ENCODE results near the gene CD247. TPM values are rescaled to one million over a fixed set of nuclear protein-coding genes. Genes with fewer than 3 reads are reported as not detected.

Gene CD247
- total and polyA plus RNA-seq, 9 of the 15 experiments (the other 6 are each of a cell fraction or from before 2014, with no cell fraction given), result 0.08 to 0.42 (median 0.28) TPM; not detected in 5

DNA sequence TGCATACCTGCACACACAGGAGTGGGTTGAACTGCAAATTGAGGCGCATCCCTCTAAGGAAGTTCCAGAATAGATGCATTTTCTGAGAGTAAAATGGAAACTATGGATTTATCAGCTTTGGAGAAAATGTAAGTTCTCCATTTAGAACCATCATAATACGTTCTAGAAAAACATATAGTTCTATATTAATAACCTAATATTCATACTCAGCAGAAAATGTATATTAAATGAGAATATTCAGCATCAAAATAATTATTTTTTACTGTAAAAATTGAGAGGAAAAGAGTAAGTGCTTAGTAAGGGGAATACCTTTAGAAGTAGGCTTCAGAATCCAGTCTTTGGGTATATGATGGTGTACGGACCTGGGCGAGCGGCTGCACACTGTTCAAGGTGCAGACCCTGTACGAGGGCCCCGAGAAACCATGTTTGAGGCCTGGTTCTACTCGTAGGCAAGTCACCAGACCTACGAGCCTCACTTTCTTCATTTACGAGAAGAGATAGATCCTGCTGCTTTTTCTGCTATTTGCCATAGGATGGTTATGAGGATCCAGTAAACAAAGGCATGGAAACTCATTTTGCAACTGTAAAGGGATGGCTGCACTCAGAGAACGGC lies 6.8 kb downstream of the CD247 start:
- no peaks in the 10 kb centered on the region for H3K36me3 ChIP-seq (ENCODE audit: control insufficient read depth, insufficient read depth, low read length)
- H3K9me1 ChIP-seq (ENCODE audit: control insufficient read depth, insufficient read depth, low read length), result no peaks in the 10 kb centered on the region
- H3K79me2 ChIP-seq (ENCODE audit: control insufficient read depth, insufficient read depth, low read length), result no peaks in the 10 kb centered on the region
- ChIA-PET POLR2A (interaction anchor here (0.5 kb wide), 1 partner anchor 150 kb away, joined by 3 read pairs; no protein-coding TSS in a partner anchor), CTCF (ENCODE audit: low intra/inter-chr PET ratio) (no interaction called here)
- H3K4me1 ChIP-seq (replicated peaks in 1 of 2; ENCODE audit: control insufficient read depth in 2 of 2, insufficient read depth in 2 of 2, low read length in 2 of 2), result no peaks in the 10 kb centered on the region
- no peak overlapping the region; the same call in 1 of the 2 replicates for H3K4me2 ChIP-seq (ENCODE audit: insufficient read depth, low read length)
- no peak overlapping the region for H3K4me3 ChIP-seq
- in situ Hi-C loops (cut with MboI), result no loop called here
- no peak for TF ChIP-seq BHLHE40 (IDR thresholded peaks at IDR 0.05; ENCODE audit: low read length)
- TF ChIP-seq MAFG (tag; conservative IDR thresholded peaks at IDR 0.05), result peak; percentile 51
- TF ChIP-seq CBX8 (IDR thresholded peaks at IDR 0.05; ENCODE audit: borderline replicate concordance, extremely low read depth, low read depth, low read length, poor library complexity, severe bottlenecking), result peak; percentile 30
- no peak for TF ChIP-seq HMGN3 (IDR thresholded peaks at IDR 0.05; ENCODE audit: borderline replicate concordance, extremely low read depth, insufficient read length, low read depth, low read length)
- TF ChIP-seq C11orf30 (IDR thresholded peaks at IDR 0.05; ENCODE audit: low read depth), result peak; percentile 62
- no peak for TF ChIP-seq NFIC (IDR thresholded peaks at IDR 0.05)
- peak; percentile 56 for TF ChIP-seq CBX2 (IDR thresholded peaks at IDR 0.05; ENCODE audit: insufficient read depth, low read length, poor library complexity, severe bottlenecking)
- no peak for TF ChIP-seq ARHGAP35 (IDR thresholded peaks at IDR 0.05; ENCODE audit: partially characterized antibody)
- TF ChIP-seq ZNF316 (IDR thresholded peaks at IDR 0.05), result peak; percentile 84
- no peak for TF ChIP-seq ZNF561 (CRISPR knock-in tag; conservative IDR thresholded peaks at IDR 0.05)
- peak; percentile 26; the same call in 1 of the 3 replicates for ATAC-seq
- peaks cover 29% of the 10 kb centered on the region in 2 experiments for H3K27me3 ChIP-seq (ENCODE audit: control insufficient read depth in 2 of 2, insufficient read depth in 2 of 2, low read length in 2 of 2)
- no TSS peak for BruUV-seq (replicated peaks)
- H3K9me3 ChIP-seq (replicated peaks; ENCODE audit: control insufficient read depth, insufficient read depth, low read depth, low read length), result no peaks in the 10 kb centered on the region
- no peak for FAIRE-seq
- H3K27ac ChIP-seq (ENCODE audit: extremely low read depth, low read depth, low read length), result no peak overlapping the region
- no peak overlapping the region for H3K9ac ChIP-seq (ENCODE audit: insufficient read depth in 1 of 2, low read depth in 2 of 2, low read length in 2 of 2)
- no peak for DNase-seq (ENCODE audit: extremely low read depth in 1 of 4, low spot score in 3 of 4)
- 14% methylated on average over 11 of the region's 11 CpGs for WGBS (ENCODE audit: insufficient coverage, low coverage, missing lambda C conversion rate)
- no peaks in the 10 kb centered on the region for H4K20me1 ChIP-seq (replicated peaks; ENCODE audit: control insufficient read depth, insufficient read depth, low read length)
- H2AFZ ChIP-seq (ENCODE audit: low read depth, low read length), result 0 out of 2 replicates have a peak overlapping the region, but pooled peaks have one; percentile 28
- intact Hi-C loops (cut with micrococcal nuclease), result no loop called here
